Tibial nerve (tissue), 3 donors: ENCODE results near the gene DBR1.

ENCODE experiments used
- POLR2A ChIP-seq, 2 donors: fragments of 450-650 bp; IDR thresholded peaks; one replicate each; pipeline ENCODE4 v1.6.1; 2017; ENCODE audit warnings: antibody characterized with exemption in 2 of 2, mild to moderate bottlenecking in 2 of 2, moderate library complexity in 2 of 2
- TF ChIP-seq, protein P1 (sequence below), 5 experiments: fragments of 200-600 bp in 3 of 5; fragments of 450-650 bp in 2 of 5; sonication (generic) in 3 of 5; IDR thresholded peaks; one replicate each; pipeline ENCODE4 v1.5.1; 2016 to 2019; ENCODE audit warnings: antibody characterized with exemption in 5 of 5, mild to moderate bottlenecking in 3 of 5, moderate library complexity in 2 of 5

DNA sequence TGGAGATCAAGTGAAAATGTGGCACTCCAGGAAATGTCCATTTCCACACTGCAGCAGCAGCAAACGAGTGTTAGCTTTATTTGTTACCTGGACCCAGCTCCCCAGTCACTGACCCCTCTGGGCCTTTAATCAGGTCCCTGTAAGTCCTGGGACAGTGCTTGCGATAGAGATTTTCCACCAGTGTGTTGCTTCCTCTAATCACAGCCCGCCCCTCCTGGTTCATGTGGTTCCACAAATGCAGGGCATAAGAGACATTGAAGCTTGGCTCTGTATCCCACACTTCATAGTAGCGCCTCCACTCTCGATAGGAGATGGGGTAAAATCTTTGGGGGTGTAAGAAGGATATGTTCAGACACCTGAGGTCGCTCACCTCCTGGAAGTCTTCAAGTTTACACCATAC, 50.5 kb downstream of the DBR1 start:
- TF ChIP-seq, protein P1, sequence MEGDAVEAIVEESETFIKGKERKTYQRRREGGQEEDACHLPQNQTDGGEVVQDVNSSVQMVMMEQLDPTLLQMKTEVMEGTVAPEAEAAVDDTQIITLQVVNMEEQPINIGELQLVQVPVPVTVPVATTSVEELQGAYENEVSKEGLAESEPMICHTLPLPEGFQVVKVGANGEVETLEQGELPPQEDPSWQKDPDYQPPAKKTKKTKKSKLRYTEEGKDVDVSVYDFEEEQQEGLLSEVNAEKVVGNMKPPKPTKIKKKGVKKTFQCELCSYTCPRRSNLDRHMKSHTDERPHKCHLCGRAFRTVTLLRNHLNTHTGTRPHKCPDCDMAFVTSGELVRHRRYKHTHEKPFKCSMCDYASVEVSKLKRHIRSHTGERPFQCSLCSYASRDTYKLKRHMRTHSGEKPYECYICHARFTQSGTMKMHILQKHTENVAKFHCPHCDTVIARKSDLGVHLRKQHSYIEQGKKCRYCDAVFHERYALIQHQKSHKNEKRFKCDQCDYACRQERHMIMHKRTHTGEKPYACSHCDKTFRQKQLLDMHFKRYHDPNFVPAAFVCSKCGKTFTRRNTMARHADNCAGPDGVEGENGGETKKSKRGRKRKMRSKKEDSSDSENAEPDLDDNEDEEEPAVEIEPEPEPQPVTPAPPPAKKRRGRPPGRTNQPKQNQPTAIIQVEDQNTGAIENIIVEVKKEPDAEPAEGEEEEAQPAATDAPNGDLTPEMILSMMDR (IDR thresholded peaks at IDR 0.05), result no peak
- no peak for TF ChIP-seq POLR2A (IDR thresholded peaks at IDR 0.05)
